ENCODE measurements around the gene PLIN4.

PLIN4 gene

DNA sequence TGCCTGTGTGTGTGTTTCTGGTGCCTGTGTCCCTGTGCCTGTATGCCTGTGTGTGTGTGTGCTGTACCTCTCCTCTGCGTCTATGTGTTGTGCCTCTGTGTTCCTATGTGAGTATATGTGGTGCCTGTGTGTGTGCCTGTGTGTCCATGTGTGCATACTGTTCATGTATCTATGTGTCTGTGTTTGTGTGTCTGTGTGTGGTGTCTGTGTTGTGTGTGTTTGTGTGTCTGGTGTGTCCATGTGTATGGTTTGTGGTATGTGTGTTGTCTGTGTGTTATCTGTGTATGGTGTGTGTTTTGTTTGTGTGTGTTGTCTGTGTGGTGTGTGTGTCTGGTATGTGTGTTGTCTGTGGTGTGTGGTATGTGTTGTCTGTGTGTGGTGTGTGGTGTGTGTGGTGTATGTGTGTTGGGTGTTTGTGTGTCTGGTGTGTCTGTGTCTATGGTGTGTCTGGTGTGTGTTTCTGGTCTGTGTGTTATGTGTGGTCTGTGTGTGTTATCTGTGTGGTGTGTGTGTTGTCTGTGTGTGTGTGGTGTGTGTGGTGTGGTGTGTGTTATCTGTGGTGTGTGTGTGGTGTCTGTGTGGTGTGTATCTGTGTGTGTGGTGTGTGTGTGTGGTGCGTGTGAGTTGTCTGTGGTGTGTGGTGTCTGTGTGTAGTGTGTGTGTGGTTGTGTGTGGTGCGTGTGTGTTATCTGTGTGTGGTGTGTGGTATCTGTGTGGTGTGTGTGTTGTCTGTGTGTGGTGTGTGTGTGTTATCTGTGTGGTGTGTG lies 25.8 kb downstream of the PLIN4 start:
- DNase-seq (ENCODE audit: low read depth) = no peak

DNA sequence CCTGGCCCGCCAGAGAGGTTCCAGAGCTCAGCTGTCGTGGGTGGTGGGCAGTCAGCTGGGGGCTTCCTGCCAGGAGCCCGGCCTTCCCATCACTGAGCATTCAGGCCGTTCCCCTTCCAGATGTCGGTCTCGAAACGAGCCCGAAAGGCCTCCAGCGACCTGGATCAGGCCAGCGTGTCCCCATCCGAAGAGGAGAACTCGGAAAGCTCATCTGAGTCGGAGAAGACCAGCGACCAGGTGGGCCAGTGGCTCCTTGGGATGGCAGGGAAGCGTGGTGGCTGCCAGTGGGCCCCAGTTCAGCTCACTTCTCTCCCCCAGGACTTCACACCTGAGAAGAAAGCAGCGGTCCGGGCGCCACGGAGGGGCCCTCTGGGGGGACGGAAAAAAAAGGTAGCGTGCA lies 26.8 kb downstream of the PLIN4 start:
- no peak for DNase-seq (ENCODE audit: low read depth)

DNA sequence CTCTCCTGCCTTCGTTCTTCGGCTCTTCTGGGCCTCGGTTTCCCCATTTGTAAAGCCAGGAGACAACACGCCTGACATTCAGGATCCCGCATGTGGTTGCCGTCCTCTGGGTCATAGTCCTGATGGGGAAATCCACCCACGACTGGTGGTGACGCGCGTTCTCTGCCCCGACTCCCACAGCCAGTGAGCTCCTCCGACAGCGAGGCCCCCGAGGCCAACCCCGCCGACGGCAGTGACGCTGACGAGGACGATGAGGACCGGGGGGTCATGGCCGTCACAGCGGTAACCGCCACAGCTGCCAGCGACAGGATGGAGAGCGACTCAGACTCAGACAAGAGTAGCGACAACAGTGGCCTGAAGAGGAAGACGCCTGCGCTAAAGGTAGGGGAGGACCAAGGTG lies 29.8 kb downstream of the PLIN4 start:
- DNase-seq (ENCODE audit: low read depth) = no peak

DNA sequence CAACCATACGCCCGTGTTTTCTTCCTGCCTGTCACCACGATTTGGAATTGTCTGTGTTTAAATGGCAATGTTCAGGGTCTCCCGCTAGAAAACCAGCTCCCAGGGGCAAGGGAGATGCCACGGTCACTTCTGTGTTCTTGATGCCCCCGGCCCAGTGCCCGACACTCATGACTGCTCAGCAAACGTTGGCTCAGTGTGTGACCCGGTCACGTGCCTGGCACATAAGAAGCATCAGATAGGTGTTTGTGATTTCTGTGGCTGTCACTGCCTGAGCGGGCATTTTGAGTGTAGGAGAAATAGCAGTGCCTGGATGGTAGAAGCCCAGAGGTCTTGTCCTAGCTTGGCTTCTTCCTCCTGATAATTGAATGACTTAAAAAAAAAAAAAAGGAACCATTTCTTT lies 30.7 kb downstream of the PLIN4 start:
- DNase-seq (ENCODE audit: low read depth) = no peak

DNA sequence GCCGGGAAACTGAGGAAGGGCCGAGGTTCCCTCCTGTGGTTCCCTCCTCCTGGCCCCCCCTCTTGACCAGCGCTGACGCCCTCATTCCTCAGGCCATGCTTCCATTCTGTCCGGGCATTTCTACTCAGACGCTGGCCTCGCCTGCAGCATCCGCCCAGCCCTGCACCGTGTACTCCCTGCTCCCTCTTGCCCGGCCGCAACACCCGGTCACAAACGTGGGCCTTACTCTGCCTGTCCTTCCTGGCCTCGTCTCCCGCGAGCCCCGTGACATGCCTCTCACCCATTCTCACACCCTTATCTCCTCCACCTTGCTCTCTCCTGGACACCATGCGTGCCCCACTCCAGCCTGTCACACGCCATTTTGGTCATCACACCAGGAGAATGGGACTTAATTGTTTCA lies 34.9 kb downstream of the PLIN4 start:
- DNase-seq (ENCODE audit: low read depth) = no peak

DNA sequence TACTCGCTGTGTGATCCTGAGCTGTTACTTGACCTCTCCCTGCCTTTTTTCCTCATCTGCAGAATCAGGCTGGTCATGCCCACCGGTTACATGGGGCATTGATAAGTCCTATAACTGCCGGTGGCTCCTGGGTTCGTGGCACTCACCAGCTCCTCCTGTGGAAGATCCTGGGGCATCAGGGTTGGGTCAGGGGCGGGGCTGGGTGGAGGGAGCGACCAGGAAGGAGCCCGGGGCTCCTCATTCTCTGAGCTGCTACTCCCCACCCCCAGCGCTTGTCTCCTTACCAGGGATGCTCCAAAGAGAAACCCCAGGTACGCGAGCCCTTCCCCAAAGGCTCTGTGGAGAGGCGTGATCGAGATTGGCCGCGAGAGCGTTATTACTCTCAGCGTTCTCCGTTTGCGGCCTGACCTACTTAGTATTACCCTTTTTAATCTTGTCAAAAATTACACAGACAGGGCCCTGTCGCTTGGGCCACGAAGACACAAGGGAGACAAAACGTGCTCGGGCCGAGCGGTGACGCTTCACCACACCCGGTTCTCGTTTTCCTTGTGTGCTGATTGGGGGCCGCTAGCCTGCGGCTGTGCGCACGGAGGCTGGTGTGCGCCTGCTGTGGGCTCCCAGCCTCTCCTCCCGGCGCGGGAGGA lies 35.4 kb downstream of the PLIN4 start:
- no peak for DNase-seq (ENCODE audit: low read depth)

DNA sequence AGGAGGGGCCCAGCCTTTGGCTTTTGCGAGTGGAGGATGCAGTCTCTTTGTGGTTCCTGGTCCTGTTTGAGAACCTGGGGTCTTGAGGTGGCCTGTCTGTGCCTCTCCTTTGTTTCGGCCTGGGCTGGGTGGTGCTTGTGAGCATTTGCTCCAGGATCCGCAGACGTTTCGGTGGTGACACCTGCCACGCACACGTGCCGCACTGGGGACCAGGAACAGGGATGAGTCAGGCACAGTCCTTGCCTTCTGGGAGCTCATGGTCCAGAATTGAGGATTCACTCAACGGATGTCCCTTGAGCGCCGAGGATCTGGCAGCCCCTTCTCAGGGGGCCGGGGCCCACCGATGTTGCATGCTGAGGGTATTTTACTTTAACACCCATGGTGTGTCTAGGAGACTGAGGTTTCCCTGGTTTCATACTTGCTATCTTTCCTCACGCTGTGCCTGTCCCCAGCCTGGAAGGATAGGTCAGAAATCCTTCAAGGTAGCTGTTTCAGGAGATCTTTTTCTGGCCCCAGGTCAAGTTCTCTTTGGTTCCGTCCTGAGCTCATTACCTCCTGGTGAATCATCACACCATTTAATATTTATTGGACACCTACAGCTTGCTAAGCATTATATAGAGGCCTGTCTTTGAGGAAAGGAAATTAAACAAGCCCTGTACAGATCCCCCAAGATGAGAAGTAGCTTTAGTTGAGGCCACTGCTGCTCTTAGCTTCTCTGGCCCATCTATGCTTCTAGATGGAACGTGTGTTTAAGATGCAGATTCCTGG lies 41.1 kb downstream of the PLIN4 start:
- DNase-seq (ENCODE audit: low read depth) = no peak

DNA sequence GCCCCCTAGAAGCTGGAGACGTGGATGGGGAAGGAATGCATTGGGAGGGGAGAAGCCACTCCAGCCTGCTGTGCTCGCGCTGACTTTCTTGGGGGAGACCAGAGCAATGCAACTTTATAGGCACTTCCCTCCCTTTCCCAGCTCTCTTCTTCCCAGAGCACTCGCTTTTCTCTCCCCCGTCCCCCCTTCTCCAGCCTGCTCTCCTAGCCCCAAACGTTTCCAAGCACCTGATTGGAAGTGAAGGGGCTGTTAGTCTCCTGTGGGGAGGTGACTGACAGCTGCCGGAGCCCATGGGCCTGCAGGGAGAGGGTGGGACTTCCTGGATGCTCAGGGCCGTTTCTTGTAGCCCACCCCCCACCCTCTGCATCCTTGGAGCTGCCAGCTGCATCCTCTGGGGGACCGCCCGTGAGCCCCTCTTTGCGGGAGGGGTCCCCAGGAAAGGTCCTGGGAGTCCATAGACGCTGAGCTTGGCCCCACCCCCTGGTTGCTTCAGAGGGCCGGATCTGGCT lies 43.7 kb downstream of the PLIN4 start:
- DNase-seq (ENCODE audit: low read depth) = no peak

DNA sequence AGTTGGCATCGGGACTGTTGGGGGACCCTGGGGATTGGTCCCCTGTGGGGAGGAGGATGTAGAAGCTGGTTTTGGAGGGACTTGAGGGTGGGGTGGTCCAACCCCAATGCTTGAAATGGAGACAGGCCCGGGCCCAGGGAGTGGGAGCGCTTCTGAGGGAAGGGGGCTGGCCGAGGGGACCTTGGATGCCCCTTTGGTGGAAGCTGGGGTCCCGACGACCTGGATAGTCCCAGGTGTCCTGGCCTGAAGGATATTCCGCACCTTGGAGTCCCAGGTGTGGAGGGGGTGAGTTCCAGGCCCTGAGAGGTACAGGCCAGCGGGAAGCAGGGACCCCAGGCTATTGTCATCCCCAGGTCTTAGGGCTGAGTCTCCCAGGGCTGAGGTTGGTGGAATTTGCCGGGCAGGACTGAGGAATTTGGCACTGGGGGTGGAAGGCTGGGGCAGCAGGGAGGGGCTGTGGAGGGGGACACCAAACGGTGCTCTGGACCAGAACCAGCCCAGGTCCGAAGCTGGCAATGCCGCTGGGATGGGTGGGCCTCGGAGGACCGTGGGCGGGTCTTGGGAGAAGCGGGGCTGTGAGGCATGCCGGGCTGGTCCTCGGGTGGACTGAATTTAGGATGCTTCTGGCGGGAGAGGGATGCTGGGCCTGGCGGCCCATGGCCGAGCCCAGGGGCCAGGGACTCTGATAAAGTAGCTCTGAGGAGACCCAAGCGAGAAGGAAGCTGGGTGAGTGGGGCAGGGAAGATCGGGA lies 44.3 kb downstream of the PLIN4 start:
- no peak for DNase-seq (ENCODE audit: low read depth)

DNA sequence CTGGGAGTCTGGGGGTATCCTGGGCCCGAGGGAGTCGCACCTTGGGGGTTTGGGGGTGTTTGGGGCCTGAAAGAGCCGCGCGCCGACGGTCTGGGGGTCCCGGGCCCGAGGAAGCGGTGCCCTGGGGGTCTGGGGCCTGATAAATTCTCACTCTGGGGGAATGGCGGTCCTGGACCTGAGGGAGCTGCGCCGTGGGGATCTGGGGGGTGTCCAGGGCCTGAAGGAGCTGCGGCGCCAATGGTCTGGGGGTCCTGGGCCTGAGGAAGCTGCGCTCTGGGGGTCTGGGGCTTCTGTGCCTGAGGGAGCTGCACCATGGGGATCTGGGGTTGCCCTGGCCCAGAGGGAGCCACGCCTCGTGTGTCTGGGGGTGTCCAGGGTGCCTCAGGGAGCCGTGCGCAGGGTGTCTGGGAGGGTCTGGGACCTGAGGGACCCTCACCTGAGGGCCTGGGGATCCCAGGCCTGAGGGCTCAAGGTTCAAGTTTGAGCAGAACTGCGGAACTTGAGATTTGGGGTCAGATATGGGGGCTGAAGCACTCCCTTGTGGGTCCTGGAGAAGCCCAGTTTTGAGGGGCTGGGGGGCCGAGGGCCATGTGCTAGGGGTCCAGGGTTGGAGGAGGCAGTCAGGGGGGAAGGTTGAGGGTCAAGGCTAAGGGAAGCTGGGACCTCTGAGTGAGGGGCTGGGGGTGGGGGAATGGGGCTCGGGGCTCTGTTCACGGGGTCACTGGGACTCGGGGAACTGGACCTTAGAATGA lies 45.1 kb downstream of the PLIN4 start:
- DNase-seq (ENCODE audit: low read depth) = no peak

DNA sequence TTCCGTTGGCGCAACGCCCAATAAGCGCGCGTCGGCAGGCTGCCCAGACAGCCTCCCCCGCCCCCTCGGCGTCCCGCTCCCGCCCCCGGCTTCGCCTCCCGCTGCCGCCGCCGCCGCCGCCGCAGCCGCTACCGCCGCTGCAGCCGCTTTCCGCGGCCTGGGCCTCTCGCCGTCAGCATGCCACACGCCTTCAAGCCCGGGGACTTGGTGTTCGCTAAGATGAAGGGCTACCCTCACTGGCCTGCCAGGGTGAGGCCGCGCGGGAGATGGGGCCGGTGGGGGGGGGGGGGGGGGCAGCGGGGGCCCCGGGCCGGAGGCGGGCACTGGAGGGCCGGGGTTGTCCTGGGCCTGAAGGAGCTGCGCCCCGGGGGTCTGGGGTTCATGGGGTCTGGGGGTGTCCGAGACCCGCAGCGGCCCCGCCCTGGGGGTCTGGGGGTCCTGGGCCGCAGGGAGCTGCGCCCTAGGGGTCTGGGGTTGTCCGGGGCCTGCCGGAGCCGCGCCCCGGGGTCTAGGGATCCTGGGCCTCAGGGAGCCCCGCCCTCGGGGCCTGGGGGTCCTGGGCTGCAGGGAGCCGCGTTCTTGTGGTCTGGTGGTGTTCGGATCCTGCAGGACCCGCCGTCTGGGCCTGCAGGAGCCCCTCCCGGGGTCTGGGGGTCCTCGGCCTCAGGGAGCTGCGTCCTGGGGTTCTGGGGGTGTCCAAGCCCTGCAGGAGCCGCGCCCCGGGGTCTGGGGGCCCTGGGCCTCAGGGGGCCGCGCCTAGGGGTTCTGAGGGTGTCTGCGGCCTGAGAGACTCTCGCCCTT lies 45.9 kb downstream of the PLIN4 start, which contains the start of gene HDGFL2:
TSS of gene HDGFL2 (plus strand) at position 124 of the 801 bp plus-strand sequence. CDS start at position 178, 54 bp downstream.
- no peak for DNase-seq (ENCODE audit: low read depth)

DNA sequence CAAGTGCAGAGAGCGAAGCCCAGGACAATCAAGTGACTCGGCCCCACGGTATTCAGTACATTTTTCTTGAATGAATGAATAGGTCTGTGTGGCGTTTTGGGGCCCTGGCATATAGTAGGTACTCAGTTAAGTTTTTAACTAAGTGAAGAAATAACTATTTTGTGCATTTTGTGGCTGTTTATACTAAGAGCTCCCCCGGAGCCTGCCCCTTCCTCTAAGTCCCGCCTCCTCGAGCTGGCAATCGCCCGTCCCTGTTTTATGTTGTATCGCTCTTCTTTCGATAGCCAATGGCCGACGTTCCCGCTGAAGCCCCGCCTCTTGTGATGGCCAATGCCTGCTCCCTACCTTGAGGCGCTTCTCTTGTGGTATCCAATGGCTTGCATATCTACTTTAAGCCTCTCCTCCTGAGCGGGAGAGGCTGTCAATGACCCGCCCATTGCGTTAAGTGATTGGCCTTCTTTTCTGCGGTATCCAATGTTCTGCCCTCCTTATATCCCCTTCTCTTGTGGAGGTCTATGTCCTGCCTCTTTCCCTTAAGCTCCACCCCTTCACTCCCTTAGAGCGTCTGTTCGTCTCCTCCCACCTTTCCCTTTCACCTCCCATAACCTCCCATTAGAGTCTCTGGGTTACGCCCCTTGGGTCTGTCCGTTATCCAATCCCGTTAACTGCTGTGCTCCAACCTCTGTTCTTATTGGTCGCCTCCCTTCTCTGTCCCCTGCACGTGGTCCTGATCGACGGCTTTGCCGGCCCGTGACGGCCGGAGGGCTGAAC lies 46.7 kb downstream of the PLIN4 start:
- peak; percentile 91 for DNase-seq (ENCODE audit: low read depth)

DNA sequence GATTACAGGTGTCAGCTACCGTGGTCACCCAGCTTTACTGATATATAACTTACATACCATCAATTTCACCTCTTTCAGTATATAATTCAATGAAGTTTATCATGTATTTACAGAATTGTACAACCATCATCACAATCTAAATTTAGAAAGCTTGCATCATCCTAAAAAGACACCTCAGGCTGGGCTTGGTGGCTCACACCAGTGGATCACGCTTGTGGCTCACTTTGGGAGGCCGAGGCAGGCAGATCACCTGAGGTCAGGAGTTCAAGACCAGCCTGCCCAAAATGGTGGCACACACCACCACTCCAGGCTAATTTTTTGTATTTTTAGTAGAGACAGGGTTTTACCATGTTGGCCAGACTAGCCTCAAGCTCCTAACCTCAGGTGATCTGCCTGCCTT lies 50.5 kb downstream of the PLIN4 start:
- DNase-seq (ENCODE audit: low read depth) = no peak

DNA sequence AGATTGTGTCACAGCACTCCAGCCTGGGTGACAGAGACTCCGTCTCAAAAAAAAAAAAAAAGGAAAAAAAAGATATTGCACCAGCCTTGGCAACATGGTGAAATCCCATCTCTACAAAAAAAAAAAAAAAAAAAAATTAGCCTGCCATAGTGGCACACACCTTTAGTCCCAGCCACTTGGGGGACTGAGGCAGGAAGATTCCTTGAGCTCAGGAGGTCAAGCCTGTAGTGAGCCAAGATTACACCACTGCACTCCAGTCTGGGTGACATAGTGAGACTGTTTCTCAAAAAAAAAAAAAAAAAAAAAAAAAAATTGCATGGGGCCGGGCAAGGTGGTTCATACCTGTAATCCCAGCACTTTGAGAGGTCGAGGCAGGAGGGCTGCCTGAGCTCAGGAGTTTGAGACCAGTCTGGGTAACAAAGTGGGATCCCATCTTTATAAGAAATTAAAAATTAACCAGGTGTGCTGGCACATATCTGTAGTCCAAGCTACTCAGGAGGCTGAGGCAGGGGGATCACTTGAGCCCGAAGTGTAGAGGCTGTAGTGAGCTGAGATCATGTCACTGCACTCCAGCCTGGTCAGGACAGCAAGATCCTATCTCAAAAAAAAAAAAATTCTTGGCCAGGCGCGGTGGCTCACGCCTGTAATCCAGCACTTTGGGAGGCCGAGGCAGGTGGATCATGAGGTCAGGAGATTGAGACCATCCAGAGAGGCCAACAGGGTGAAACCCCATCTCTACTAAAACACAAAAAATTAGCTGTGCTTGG lies 53.3 kb downstream of the PLIN4 start:
- no peak for DNase-seq (ENCODE audit: low read depth)

DNA sequence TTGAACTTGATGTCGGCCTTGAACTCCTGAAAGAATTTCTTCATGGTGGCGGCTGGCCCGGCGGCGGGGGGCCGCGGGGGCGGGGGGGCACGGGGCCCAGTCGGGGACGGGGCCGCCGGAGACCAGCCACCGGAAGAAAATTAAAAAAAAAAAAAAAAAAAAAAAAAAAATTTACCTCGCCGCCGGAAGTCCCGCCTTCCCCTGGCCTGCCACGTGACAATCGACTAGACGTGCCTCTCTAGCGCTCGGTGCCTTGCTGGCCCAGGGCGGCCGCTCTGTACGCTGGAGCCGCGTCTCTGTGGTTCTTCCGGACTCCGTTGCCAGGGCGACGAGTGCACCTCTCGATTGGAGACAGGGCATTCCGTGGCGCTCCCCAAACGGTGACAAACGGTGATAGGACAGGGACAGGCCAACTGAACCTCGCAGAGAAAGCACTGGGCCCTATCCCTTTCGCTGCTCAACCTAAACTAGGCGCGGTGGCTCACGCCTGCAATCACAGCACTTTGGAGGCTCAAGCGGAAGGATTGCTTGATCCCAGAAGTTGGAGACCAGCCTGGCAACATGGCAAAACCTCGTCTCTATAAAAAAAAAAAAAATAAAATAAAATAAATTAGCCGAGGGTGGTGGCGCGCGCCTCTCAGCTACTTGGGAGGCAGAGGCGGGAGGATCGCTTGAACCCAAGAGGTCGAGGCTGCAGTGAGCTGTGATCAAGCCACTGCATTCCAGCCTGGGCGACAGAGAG lies 60.5 kb downstream of the PLIN4 start, which contains the start of gene UBXN6:
TSS of gene UBXN6 (minus strand) at position 141 of the 742 bp plus-strand sequence. CDS start at position 44, 97 bp downstream.
- peak; percentile 93 for DNase-seq (ENCODE audit: low read depth)

DNA sequence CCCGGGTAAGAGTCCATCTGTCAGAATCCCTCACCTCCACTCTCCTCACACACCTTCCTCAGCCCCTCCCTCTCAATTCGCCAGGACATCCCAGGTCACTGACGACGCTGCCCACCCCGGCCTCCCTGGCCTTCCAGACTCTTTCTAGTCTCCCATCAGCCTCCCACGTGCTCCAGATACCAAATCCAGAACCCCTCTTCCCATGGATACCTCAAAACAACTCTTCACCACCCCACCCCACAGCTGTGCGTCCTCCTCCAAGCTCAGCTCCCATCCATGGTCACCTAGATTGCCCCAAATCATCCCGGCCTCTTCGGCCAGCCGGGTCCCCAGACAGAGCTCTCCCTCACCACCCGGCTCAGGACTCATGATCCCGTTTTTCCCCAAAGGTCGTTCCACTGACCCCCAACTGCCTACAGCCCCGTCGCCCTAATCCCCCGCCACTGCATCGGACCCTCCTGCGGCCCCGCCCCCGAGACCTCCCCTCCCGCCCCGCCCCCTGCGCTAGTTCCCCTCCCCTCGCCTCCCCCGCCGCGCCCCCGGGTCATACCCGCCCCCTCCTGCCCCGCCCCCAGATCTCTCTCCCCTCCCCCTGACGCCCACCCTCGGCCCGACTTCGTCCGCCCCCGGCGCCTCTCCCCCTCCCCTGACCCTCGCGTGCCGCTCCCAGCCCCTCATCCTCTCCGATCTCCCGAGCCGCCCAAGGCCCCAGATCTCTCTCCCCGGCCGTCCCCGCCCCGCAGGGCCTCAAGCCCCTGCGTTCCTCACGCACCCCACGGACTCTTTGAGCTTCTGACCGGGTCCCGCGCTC lies 61.2 kb downstream of the PLIN4 start:
- DNase-seq (ENCODE audit: low read depth) = no peak

DNA sequence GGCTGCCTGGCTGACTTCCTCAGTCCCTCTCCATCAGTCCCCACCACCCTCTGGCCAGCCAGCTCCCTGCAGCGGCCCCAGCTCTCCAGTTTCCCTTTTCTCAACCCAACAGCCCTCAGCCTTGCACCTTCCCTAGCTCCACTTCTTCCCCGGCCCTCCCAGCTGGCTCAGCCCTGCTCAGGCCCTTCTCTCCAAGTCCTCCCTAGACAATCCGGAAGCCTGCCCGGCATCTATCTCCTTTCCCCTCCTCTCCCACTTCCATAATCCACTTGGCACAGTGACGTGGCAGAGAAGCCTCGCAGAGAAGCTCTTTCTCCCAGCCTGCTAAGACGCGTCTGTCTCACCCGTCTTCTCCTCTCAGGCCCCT lies 61.8 kb downstream of the PLIN4 start:
- DNase-seq (ENCODE audit: low read depth) = no peak

Data from stimulated activated CD8-positive, alpha-beta memory T cell treated with anti-CD3 and anti-CD28 coated beads, Interleukin-15, amount 100 ng/mL, for 1 hour (primary cell).